Heart left ventricle (tissue), 16 donors: ENCODE measurements around the gene MUC3A. TPM values are rescaled to one million over a fixed set of nuclear protein-coding genes. Genes with fewer than 3 reads are reported as not detected.

Experiments
- ATAC-seq, 4 donors: fragments of 200-7000 bp; cut with Tn5 transposase; one replicate each; pipeline ENCODE4 v1.9.1; 2020 to 2022; ENCODE audit warnings: moderate library complexity in 4 of 4, mild to moderate bottlenecking in 3 of 4, moderate number of reproducible peaks in 1 of 4
- DNase-seq, 5 donors: peaks; one replicate each; pipeline ENCODE4 v3.0.0-alpha.2; 2020
- H3K27ac ChIP-seq, 12 donors: fragments of 200-600 bp; sonication (generic) in 4 of 12; one replicate each; pipeline versions ENCODE4 v1.5.0 to v1.8.0; 2016 to 2022; ENCODE audit warnings: mild to moderate bottlenecking in 2 of 12
- H3K27me3 ChIP-seq, 9 donors: fragments of 200-600 bp; sonication (generic) in 2 of 9; one replicate each; pipeline versions ENCODE4 v1.5.1 to v1.8.0; 2016 to 2022; ENCODE audit warnings: mild to moderate bottlenecking in 3 of 9
- H3K36me3 ChIP-seq, 9 donors: fragments of 200-600 bp; sonication (generic) in 2 of 9; one replicate each; pipeline versions ENCODE4 v1.5.0 to v1.8.0; 2018 to 2022; ENCODE audit warnings: mild to moderate bottlenecking in 2 of 9
- H3K4me1 ChIP-seq, 12 donors: fragments of 200-600 bp; sonication (generic) in 4 of 12; one replicate each; pipeline versions ENCODE4 v1.5.0 to v1.8.0; 2016 to 2022; ENCODE audit warnings: mild to moderate bottlenecking in 3 of 12
- H3K4me3 ChIP-seq, 12 donors: fragments of 200-600 bp; sonication (generic) in 4 of 12; one replicate each; pipeline versions ENCODE4 v1.5.0 to v1.8.0; 2017 to 2022; ENCODE audit warnings: mild to moderate bottlenecking in 9 of 12, moderate library complexity in 4 of 12
- H3K9me3 ChIP-seq, 12 donors: fragments of 200-600 bp; sonication (generic) in 4 of 12; one replicate each; pipeline versions ENCODE4 v1.5.0 to v1.8.0; 2016 to 2022; ENCODE audit warnings: mild to moderate bottlenecking in 1 of 12
- POLR2A ChIP-seq, 2 donors: fragments of 450-650 bp; IDR thresholded peaks; one replicate each; pipeline ENCODE4 v1.6.1; 2017; ENCODE audit warnings: antibody characterized with exemption in 2 of 2, mild to moderate bottlenecking in 2 of 2, moderate library complexity in 2 of 2
- WGBS, 4 donors: extraction: QIAGEN DNeasy Blood & Tissue Kit in 2 of 4; methylation state at CpG; one replicate each; pipeline versions ENCODE4 v1.1.5 to v1.1.7; 2013 to 2018; 5-methylcytosine and 5-hydroxymethylcytosine counted together
- intact Hi-C, 10 donors: fragments of 100-400 bp; cut with DNase I; formaldehyde crosslinking; loops; one replicate each; pipeline versions ENCODE4 v1.11.1 to v1.14.2; 2022
- polyA plus RNA-seq, 2 donors: library from polyadenylated mRNA; stranded (reverse); fragments of 200-250 nt; gene quantifications; one replicate each; pipeline ENCODE4 v1.2.3, GENCODE V29; 2013
- total RNA-seq, 9 donors: library from RNA; depleted of rRNA in 2 of 9; stranded (reverse); fragments of >200 nt in 2 of 9; fragmentation: NEBNext Ultra II Directional in 3 of 9; extraction: Animal tissue kit (Norgen Biotek cat#: 25700) in 3 of 9; gene quantifications; one replicate each; pipeline versions ENCODE4 v1.1.0 to v1.2.4, GENCODE V29; 2016 to 2023
- TF ChIP-seq, protein P1 (sequence below), 12 donors: fragments of 200-600 bp; sonication (generic) in 4 of 12; IDR thresholded peaks; one replicate each; pipeline versions ENCODE4 v1.5.0 to v1.8.0; 2018 to 2022; ENCODE audit warnings: antibody characterized with exemption in 12 of 12, mild to moderate bottlenecking in 5 of 12
- donor health status: ischemic (EF 13 %, LVEDD 7.1; RV severe dilation, severe dysfunction).
- donor health status: healthy with polysubstance abuse.
- donor health status: DM: no; HTN: yes; CAD: no.
- donor health status: DM: no; HTN: no; CAD: no.
- donor health status: ischemic (EF 25% LVEDD 6.9; RV normal size, moderate dysfunction).
- donor health status: ischemic (EF 25% LVEDD 5.7; RV mildly dilated, moderate dysfunction).
- donor health status: healthy.
- donor health status: DM: yes; HTN: yes; CAD: no.
- donor health status: ischemic (EF 35%, LVEDD 5.7; RV mildly dilated, moderate dysfunction).
- donor health status: nonischemic (EF 11% LVEDD 7.7; RV severe dilation, severe dysfunction).
- donor health status: DM: yes; HTN: yes; CAD: no.
- donor health status: PGD.
- donor health status: ischemic (EF 29% LVEDD 5.4; RV normal size, mild dysfunction).
- donor health status: nonischemic (EF 23%, LVEDD 6.1; RV moderate dilation, normal function).

The MUC3A gene
- total and polyA plus RNA-seq, 11 donors: 0.16 to 1.8 (median 0.45) TPM

GRCh38 chr7:101015626-101016025 lies 66.3 kb downstream of the MUC3A start:
- Histone ChIP-seq H3K36me3 (no peaks in the 10 kb centered on the region), H3K27me3 (peaks cover 0 to 17% (median 5%) of the 10 kb centered on the region in 9 donors), H3K4me3 (no peak overlapping the region), H3K27ac (no peak overlapping the region), H3K9me3 (no peaks in the 10 kb centered on the region), H3K4me1 (peaks cover 0 to 14% (median 2%) of the 10 kb centered on the region in 12 donors)
- TF ChIP-seq POLR2A (IDR thresholded peaks at IDR 0.05): no peak
- TF ChIP-seq, protein P1, sequence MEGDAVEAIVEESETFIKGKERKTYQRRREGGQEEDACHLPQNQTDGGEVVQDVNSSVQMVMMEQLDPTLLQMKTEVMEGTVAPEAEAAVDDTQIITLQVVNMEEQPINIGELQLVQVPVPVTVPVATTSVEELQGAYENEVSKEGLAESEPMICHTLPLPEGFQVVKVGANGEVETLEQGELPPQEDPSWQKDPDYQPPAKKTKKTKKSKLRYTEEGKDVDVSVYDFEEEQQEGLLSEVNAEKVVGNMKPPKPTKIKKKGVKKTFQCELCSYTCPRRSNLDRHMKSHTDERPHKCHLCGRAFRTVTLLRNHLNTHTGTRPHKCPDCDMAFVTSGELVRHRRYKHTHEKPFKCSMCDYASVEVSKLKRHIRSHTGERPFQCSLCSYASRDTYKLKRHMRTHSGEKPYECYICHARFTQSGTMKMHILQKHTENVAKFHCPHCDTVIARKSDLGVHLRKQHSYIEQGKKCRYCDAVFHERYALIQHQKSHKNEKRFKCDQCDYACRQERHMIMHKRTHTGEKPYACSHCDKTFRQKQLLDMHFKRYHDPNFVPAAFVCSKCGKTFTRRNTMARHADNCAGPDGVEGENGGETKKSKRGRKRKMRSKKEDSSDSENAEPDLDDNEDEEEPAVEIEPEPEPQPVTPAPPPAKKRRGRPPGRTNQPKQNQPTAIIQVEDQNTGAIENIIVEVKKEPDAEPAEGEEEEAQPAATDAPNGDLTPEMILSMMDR (IDR thresholded peaks at IDR 0.05): no peak
- intact Hi-C loops: loop anchor here in 1 of 10 donors (10.0 kb wide), 1 partner anchor 51 kb away; the partner anchor contains the start of gene MUC12
- 63 to 85% (median 74%) methylated on average over 6 to 8 of the region's 8 CpGs for WGBS, 4 donors
- ATAC-seq: no peak
- no peak for DNase-seq

- no peaks in the 10 kb centered on the region for H3K36me3 ChIP-seq
- ATAC-seq (peak; percentile 66 to 94 (median 90)), DNase-seq (peak; percentile 71 to 86 (median 79))
- H3K9me3 ChIP-seq: no peaks in the 10 kb centered on the region
- H3K4me3 ChIP-seq: peak overlapping the region; percentile 5 to 62 (median 48)
- intact Hi-C loops: loop anchor here in 1 of 10 donors (10.0 kb wide), 1 partner anchor 52 kb away; the partner anchor contains the start of gene MUC12
- H3K27ac ChIP-seq: peak overlapping the region in 11 of 12 donors; percentile 43 to 87 (median 71)
- H3K4me1 ChIP-seq: peaks cover 0 to 14% (median 2%) of the 10 kb centered on the region in 12 donors
- peaks cover 0 to 17% (median 5%) of the 10 kb centered on the region in 9 donors for H3K27me3 ChIP-seq
- 1 to 2% (median 2%) methylated on average over 10 to 29 of the region's 29 CpGs for WGBS, 4 donors
- TF ChIP-seq POLR2A (IDR thresholded peaks at IDR 0.05): no peak
Observed at GRCh38 chr7:101017064-101017777, 67.9 kb downstream of the MUC3A start.

Other genes starting within 250 kb of the MUC3A start
- 10 to 100 TPM; 24.1 to 41.3 (median 28.9) TPM for gene POP7, start 243.4 kb upstream of the MUC3A start, total RNA-seq
- 10 to 100 TPM; 42.1 to 62.4 TPM for gene POP7, start 243.4 kb upstream of the MUC3A start, polyA plus RNA-seq
- not detected for gene EPO, start 229.1 kb upstream of the MUC3A start, total RNA-seq
- gene EPO, start 229.1 kb upstream of the MUC3A start, polyA plus RNA-seq: not detected
- gene ZAN, start 215.9 kb upstream of the MUC3A start, total RNA-seq: not detected
- not detected for gene ZAN, start 215.9 kb upstream of the MUC3A start, polyA plus RNA-seq
- 10 to 100 TPM; 18.0 to 76.2 (median 21.4) TPM for gene EPHB4, start 122.0 kb upstream of the MUC3A start, total RNA-seq
- 10 to 100 TPM; 10.7 to 35.2 TPM for gene EPHB4, start 122.0 kb upstream of the MUC3A start, polyA plus RNA-seq
- 10 to 100 TPM in 1 of 9 donors, 1 to 10 TPM in 8; 4.6 to 23.6 (median 7.0) TPM for gene SLC12A9, start 96.8 kb upstream of the MUC3A start, total RNA-seq
- 10 to 100 TPM in 1 of 2 donors, 1 to 10 TPM in 1; 6.4 to 10.5 TPM for gene SLC12A9, start 96.8 kb upstream of the MUC3A start, polyA plus RNA-seq
- gene TRIP6, start 82.1 kb upstream of the MUC3A start, total RNA-seq: 10 to 100 TPM in 8 of 9 donors, 1 to 10 TPM in 1; 9.2 to 37.3 (median 17.1) TPM
- gene TRIP6, start 82.1 kb upstream of the MUC3A start, polyA plus RNA-seq: 10 to 100 TPM; 10.6 to 23.1 TPM
- 10 to 100 TPM; 31.0 to 62.2 (median 49.5) TPM for gene SRRT, start 74.4 kb upstream of the MUC3A start, total RNA-seq
- gene SRRT, start 74.4 kb upstream of the MUC3A start, polyA plus RNA-seq: 10 to 100 TPM; 38.0 to 49.7 TPM
- gene UFSP1, start 59.8 kb upstream of the MUC3A start, total RNA-seq: 1 to 10 TPM; 1.0 to 3.4 (median 1.6) TPM
- 1 to 10 TPM; 3.4 TPM for gene UFSP1, start 59.8 kb upstream of the MUC3A start, polyA plus RNA-seq
- 1 to 10 TPM in 4 of 9 donors, under 1 TPM in 5; 0.44 to 2.1 (median 0.78) TPM for gene ACHE, start 53.6 kb upstream of the MUC3A start, total RNA-seq
- under 1 TPM; 0.58 to 0.69 TPM for gene ACHE, start 53.6 kb upstream of the MUC3A start, polyA plus RNA-seq
- under 1 TPM in 2 of 9 donors, not detected in 7; 0.02 TPM for gene MUC12, start 20.0 kb downstream of the MUC3A start, total RNA-seq
- gene MUC12, start 20.0 kb downstream of the MUC3A start, polyA plus RNA-seq: under 1 TPM; 0.19 to 0.23 TPM
- not detected for gene MUC17, start 70.5 kb downstream of the MUC3A start, total RNA-seq
- not detected for gene MUC17, start 70.5 kb downstream of the MUC3A start, polyA plus RNA-seq
- 10 to 100 TPM in 8 of 9 donors, 1 to 10 TPM in 1; 7.9 to 37.4 (median 14.7) TPM for gene TRIM56, start 135.9 kb downstream of the MUC3A start, total RNA-seq
- gene TRIM56, start 135.9 kb downstream of the MUC3A start, polyA plus RNA-seq: 10 to 100 TPM; 10.7 to 12.7 TPM
- 100 to 1,000 TPM in 1 of 9 donors, 10 to 100 TPM in 4, 1 to 10 TPM in 4; 1.3 to 153 (median 13.9) TPM for gene SERPINE1, start 177.6 kb downstream of the MUC3A start, total RNA-seq
- 100 to 1,000 TPM in 1 of 2 donors, 1 to 10 TPM in 1; 3.4 to 595 TPM for gene SERPINE1, start 177.6 kb downstream of the MUC3A start, polyA plus RNA-seq
- 10 to 100 TPM in 8 of 9 donors, 1 to 10 TPM in 1; 9.9 to 24.5 (median 12.8) TPM for gene AP1S1, start 204.9 kb downstream of the MUC3A start, total RNA-seq
- gene AP1S1, start 204.9 kb downstream of the MUC3A start, polyA plus RNA-seq: 10 to 100 TPM; 15.9 to 41.8 TPM
- gene VGF, start 216.0 kb downstream of the MUC3A start, total RNA-seq: under 1 TPM in 2 of 9 donors, not detected in 7; 0.09 to 0.19 TPM
- under 1 TPM in 1 of 2 donors, not detected in 1; 0.14 TPM for gene VGF, start 216.0 kb downstream of the MUC3A start, polyA plus RNA-seq
- gene NAT16, start 230.8 kb downstream of the MUC3A start, total RNA-seq: under 1 TPM in 1 of 9 donors, not detected in 8; 0.23 TPM
- not detected for gene NAT16, start 230.8 kb downstream of the MUC3A start, polyA plus RNA-seq